ENCODE results near the gene UPF3A. TPM values are rescaled to one million over a fixed set of nuclear protein-coding genes. Genes with fewer than 3 reads are reported as not detected.
A peak's percentile ranks its signal among the peaks of the same experiment; 100 is the strongest.

UPF3A gene
- total and polyA plus RNA-seq, 10 donors = 33.0 to 59.7 (median 49.1) TPM

GRCh38 chr13:114266241-114266640 is 15.2 kb upstream of the UPF3A start:
- TF ChIP-seq POLR2AphosphoS5 (IDR thresholded peaks at IDR 0.05) (no peak), CTCF (IDR thresholded peaks at IDR 0.05 in 8 of 11, conservative IDR thresholded peaks at IDR 0.05 in 3 of 11) (no peak), POLR2A (IDR thresholded peaks at IDR 0.05) (no peak)
- no peak for DNase-seq
- 91 to 97% (median 92%) methylated on average over 5 of the region's 5 CpGs for WGBS, 5 donors

GRCh38 chr13:114268344-114269280 is 12.8 kb upstream of the UPF3A start:
- H3K36me3 ChIP-seq = peaks cover 0 to 100% (median 77%) of the 10 kb centered on the region in 6 donors

More at GRCh38 chr13:114266241-114266640, 15.2 kb upstream of the UPF3A start:
- Histone ChIP-seq H3K27ac (peak overlapping the region in 1 of 8 donors; percentile 48), H3K9me3 (no peaks in the 10 kb centered on the region), H3K36me3 (peaks cover 0 to 100% (median 81%) of the 10 kb centered on the region in 6 donors), H3K27me3 (replicated peaks in 1 of 7) (no peaks in the 10 kb centered on the region), H3K4me1 (peaks cover 0 to 29% (median 17%) of the 10 kb centered on the region in 6 donors), H3K4me3 (no peak overlapping the region)
- intact Hi-C loops (cut with DNase I; ENCODE audit: low total_unique reads) = no loop called here

GRCh38 chr13:114269281-114269770 is 12.1 kb upstream of the UPF3A start:
- Histone ChIP-seq H3K27ac (peak overlapping the region in 3 of 8 donors; percentile 48 to 69 (median 53)), H3K4me3 (no peak overlapping the region), H3K27me3 (replicated peaks in 1 of 7) (no peaks in the 10 kb centered on the region), H3K36me3 (peaks cover 0 to 100% (median 71%) of the 10 kb centered on the region in 6 donors), H3K9me3 (no peaks in the 10 kb centered on the region), H3K4me1 (no peaks in the 10 kb centered on the region)
- TF ChIP-seq CTCF (IDR thresholded peaks at IDR 0.05 in 8 of 11, conservative IDR thresholded peaks at IDR 0.05 in 3 of 11) = no peak
- no peak for TF ChIP-seq POLR2AphosphoS5 (IDR thresholded peaks at IDR 0.05)
- DNase-seq = no peak
- WGBS, 5 donors = 78 to 91% (median 84%) methylated on average over 4 of the region's 4 CpGs
- intact Hi-C loops (cut with DNase I; ENCODE audit: low total_unique reads) = no loop called here

More at GRCh38 chr13:114268344-114269280, 12.8 kb upstream of the UPF3A start:
- DNase-seq = no peak
- Histone ChIP-seq H3K27ac (peak overlapping the region in 3 of 8 donors; percentile 48 to 69 (median 53)), H3K27me3 (replicated peaks in 1 of 7) (no peaks in the 10 kb centered on the region), H3K9me3 (no peaks in the 10 kb centered on the region), H3K4me3 (peak overlapping the region in 1 of 8 donors; percentile 19), H3K4me1 (peaks cover 0 to 6% (median 3%) of the 10 kb centered on the region in 6 donors)
- intact Hi-C loops (cut with DNase I; ENCODE audit: low total_unique reads) = no loop called here
- no peak for TF ChIP-seq CTCF (IDR thresholded peaks at IDR 0.05 in 8 of 11, conservative IDR thresholded peaks at IDR 0.05 in 3 of 11)
- TF ChIP-seq POLR2A (IDR thresholded peaks at IDR 0.05) = no peak
- no peak for TF ChIP-seq POLR2AphosphoS5 (IDR thresholded peaks at IDR 0.05)
- 80 to 85% (median 81%) methylated on average over 6 of the region's 6 CpGs for WGBS, 5 donors

- TF ChIP-seq CTCF (IDR thresholded peaks at IDR 0.05 in 8 of 11, conservative IDR thresholded peaks at IDR 0.05 in 3 of 11) = no peak
- no peak for TF ChIP-seq POLR2AphosphoS5 (IDR thresholded peaks at IDR 0.05)
- no peak for TF ChIP-seq POLR2A (IDR thresholded peaks at IDR 0.05)
- Histone ChIP-seq H3K27me3 (replicated peaks in 1 of 7) (no peaks in the 10 kb centered on the region), H3K27ac (no peak overlapping the region), H3K4me3 (no peak overlapping the region), H3K4me1 (peaks cover 0 to 5% (median 0%) of the 10 kb centered on the region in 6 donors), H3K9me3 (no peaks in the 10 kb centered on the region), H3K36me3 (peaks cover 0 to 100% (median 45%) of the 10 kb centered on the region in 6 donors)
- WGBS, 5 donors = 69 to 83% (median 79%) methylated on average over 2 of the region's 2 CpGs
- peak; percentile 20 for DNase-seq
- intact Hi-C loops (cut with DNase I; ENCODE audit: low total_unique reads) = no loop called here
Observed at GRCh38 chr13:114272977-114273376, 8.4 kb upstream of the UPF3A start.
